Measurements from ENCODE around the gene RAPGEF2. TPM values are rescaled to one million over a fixed set of nuclear protein-coding genes. Genes with fewer than 3 reads are reported as not detected.

Gene RAPGEF2
- total RNA-seq, 1 donor from 2014 or later: 46.7 TPM

DNA sequence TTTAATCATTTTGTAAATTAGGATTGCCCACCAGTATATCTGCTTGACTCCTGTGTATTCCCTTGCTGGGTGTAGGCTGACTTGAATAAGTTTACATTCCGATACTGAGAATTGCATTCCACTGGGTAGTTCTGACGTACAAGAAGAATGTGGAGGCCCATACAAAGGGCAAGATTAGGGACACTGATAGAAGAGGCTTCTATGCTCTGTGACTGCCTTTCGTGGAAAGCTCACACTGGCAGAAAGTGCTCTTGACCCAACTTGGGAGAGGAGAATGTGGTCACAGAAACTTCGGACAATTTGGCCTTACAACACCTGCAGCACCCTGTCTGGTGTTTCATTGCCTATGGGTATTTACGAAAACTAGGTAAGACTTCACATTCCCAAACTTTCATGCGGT is 126.3 kb downstream of the RAPGEF2 start:
- H3K4me1 Mint-ChIP-seq: peaks cover 44% of the 10 kb centered on the region
- TF ChIP-seq, protein P1, sequence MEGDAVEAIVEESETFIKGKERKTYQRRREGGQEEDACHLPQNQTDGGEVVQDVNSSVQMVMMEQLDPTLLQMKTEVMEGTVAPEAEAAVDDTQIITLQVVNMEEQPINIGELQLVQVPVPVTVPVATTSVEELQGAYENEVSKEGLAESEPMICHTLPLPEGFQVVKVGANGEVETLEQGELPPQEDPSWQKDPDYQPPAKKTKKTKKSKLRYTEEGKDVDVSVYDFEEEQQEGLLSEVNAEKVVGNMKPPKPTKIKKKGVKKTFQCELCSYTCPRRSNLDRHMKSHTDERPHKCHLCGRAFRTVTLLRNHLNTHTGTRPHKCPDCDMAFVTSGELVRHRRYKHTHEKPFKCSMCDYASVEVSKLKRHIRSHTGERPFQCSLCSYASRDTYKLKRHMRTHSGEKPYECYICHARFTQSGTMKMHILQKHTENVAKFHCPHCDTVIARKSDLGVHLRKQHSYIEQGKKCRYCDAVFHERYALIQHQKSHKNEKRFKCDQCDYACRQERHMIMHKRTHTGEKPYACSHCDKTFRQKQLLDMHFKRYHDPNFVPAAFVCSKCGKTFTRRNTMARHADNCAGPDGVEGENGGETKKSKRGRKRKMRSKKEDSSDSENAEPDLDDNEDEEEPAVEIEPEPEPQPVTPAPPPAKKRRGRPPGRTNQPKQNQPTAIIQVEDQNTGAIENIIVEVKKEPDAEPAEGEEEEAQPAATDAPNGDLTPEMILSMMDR (IDR thresholded peaks at IDR 0.05; ENCODE audit: unreplicated experiment): no peak
- peaks cover 20% of the 10 kb centered on the region for H3K36me3 Mint-ChIP-seq
- H3K27ac Mint-ChIP-seq: peak overlapping the region; percentile 98
- peak overlapping the region; percentile 61 for H3K4me3 Mint-ChIP-seq
- peaks cover 32% of the 10 kb centered on the region for H3K9me3 Mint-ChIP-seq
- DNase-seq (ENCODE audit: low spot score in 2 of 2, unreplicated experiment in 2 of 2): no peak
- H3K27me3 Mint-ChIP-seq (ENCODE audit: low read depth): no peaks in the 10 kb centered on the region

DNA sequence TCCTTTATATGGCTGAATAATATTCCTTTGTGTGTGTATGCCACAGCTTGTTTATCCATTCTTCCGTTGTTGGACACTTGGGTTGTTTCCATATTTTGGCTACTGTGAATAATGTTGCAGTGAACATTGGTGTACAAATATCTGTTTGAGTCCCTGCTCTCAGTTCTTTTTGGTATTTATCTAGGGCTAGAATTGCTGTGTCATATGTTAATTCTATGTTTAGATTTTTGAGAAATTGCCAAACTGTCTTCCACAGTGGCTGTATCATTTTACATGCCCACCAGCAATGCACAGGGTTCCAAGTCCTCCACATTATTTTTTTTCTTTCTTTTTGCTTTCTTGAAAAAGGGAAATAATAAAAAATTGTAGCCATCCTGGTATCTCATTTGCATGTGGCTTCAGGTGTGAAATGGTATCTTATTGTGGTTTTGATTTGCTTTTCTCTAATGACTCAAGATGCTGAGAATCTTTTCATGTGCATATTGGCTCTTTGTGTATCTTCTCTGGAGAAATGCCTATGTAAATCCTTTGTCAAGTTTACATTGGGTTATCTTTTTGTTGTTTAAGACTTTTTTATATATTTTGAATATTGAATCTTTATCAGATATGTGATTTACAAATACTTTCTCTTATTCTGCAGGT is 129.7 kb downstream of the RAPGEF2 start:
- Mint-ChIP-seq H3K9me3 (peaks cover 32% of the 10 kb centered on the region), H3K4me1 (peaks cover 27% of the 10 kb centered on the region), H3K27me3 (ENCODE audit: low read depth) (no peaks in the 10 kb centered on the region), H3K4me3 (no peak overlapping the region), H3K36me3 (peaks cover 25% of the 10 kb centered on the region), H3K27ac (no peak overlapping the region)
- DNase-seq (ENCODE audit: low spot score in 2 of 2, unreplicated experiment in 2 of 2): no peak
- TF ChIP-seq, protein P1 (IDR thresholded peaks at IDR 0.05; ENCODE audit: unreplicated experiment): no peak

DNA sequence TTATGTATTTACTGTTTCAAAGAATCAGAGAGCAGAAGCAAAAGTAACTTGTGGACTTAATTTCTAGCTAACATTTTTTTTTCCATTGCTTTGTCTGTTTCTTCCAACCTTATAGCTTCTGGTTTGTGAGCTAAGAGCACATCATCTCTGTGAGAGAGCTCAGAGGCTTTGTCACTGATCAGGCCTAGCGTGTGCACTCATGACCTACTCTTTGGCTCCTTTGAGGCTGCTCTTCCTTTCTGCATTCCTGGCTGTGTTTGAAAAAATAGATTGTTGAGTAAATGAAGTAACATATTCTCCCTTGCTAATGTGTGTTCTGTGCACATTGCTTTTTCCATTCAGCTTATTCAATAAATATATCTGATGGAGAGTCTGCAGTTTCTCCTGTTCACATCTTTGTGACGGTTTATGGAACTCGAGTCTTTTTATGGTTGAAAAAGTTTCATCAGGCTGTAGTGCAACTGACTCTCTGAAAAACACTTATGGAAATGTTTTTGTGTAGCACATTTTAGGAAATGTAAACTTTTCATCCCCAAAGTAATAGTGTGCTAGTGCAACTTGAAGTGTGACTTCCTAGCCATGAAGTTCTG is 133.0 kb downstream of the RAPGEF2 start:
- H3K4me3 Mint-ChIP-seq: no peak overlapping the region
- TF ChIP-seq, protein P1 (IDR thresholded peaks at IDR 0.05; ENCODE audit: unreplicated experiment): no peak
- peaks cover 27% of the 10 kb centered on the region for H3K36me3 Mint-ChIP-seq
- no peaks in the 10 kb centered on the region for H3K27me3 Mint-ChIP-seq (ENCODE audit: low read depth)
- peaks cover 2% of the 10 kb centered on the region for H3K4me1 Mint-ChIP-seq
- peaks cover 32% of the 10 kb centered on the region for H3K9me3 Mint-ChIP-seq
- DNase-seq (ENCODE audit: low spot score in 2 of 2, unreplicated experiment in 2 of 2): no peak
- H3K27ac Mint-ChIP-seq: no peak overlapping the region

- DNase-seq (ENCODE audit: low spot score in 2 of 2, unreplicated experiment in 2 of 2): no peak
- peaks cover 19% of the 10 kb centered on the region for H3K9me3 Mint-ChIP-seq
- TF ChIP-seq, protein P1 (IDR thresholded peaks at IDR 0.05; ENCODE audit: unreplicated experiment): no peak
- no peak overlapping the region for H3K27ac Mint-ChIP-seq
- peaks cover 22% of the 10 kb centered on the region for H3K36me3 Mint-ChIP-seq
- peaks cover 2% of the 10 kb centered on the region for H3K4me1 Mint-ChIP-seq
- no peaks in the 10 kb centered on the region for H3K27me3 Mint-ChIP-seq (ENCODE audit: low read depth)
- no peak overlapping the region for H3K4me3 Mint-ChIP-seq
These were observed 135.1 kb downstream of the RAPGEF2 start for GRCh38 chr4:159237975-159238374.

DNA sequence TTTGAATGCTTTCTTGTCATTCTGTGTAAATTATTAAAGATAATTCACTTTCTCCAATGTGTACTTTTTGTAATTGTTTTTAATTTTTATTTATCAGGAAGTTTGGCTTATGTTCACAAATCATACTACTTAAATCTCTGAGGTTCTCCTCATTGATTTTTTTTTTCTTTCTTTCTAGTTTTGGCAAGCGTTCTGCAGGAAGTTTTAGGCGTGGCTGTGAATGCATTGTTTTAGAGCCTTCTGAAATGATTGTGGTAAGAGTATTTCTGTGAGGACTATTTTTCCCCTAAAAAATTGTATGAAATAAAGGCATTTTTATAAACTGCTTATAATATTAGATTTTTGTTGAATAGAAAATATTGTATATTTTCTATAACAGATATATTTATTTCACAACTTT is 135.8 kb downstream of the RAPGEF2 start:
- peaks cover 2% of the 10 kb centered on the region for H3K4me1 Mint-ChIP-seq
- H3K36me3 Mint-ChIP-seq: peaks cover 17% of the 10 kb centered on the region
- DNase-seq (ENCODE audit: low spot score in 2 of 2, unreplicated experiment in 2 of 2): no peak
- H3K4me3 Mint-ChIP-seq: no peak overlapping the region
- no peak overlapping the region for H3K27ac Mint-ChIP-seq
- H3K9me3 Mint-ChIP-seq: peaks cover 13% of the 10 kb centered on the region
- H3K27me3 Mint-ChIP-seq (ENCODE audit: low read depth): no peaks in the 10 kb centered on the region
- TF ChIP-seq, protein P1 (IDR thresholded peaks at IDR 0.05; ENCODE audit: unreplicated experiment): no peak

Data from mesothelial cell of epicardium (in vitro differentiated cells).